ENCODE measurements around the gene CST7.

CST7 gene

GRCh38 chr20:24984961-24985640, 36.0 kb downstream of the CST7 start:
- DNase-seq (ENCODE audit: low read depth) = no peak
- TF ChIP-seq CTCF (IDR thresholded peaks at IDR 0.05; ENCODE audit: low read depth, low read length, missing control alignments) = no peak
- in situ Hi-C loops (cut with HindIII; ENCODE audit: low sequenced_read_pairs) = loop anchor here (10.0 to 25.0 kb wide), 2 partner anchors 177 to 1050 kb away; no protein-coding TSS in a partner anchor
- no peak overlapping the region for H3K4me3 ChIP-seq (ENCODE audit: low read depth, low read length)

- DNase-seq (ENCODE audit: low read depth) = no peak
- in situ Hi-C loops (cut with HindIII; ENCODE audit: low sequenced_read_pairs) = loop anchor here (10.0 to 25.0 kb wide), 2 partner anchors 176 to 1051 kb away; no protein-coding TSS in a partner anchor
- TF ChIP-seq CTCF (IDR thresholded peaks at IDR 0.05; ENCODE audit: low read depth, low read length, missing control alignments) = no peak
- H3K4me3 ChIP-seq (ENCODE audit: low read depth, low read length) = no peak overlapping the region
These were observed 36.7 kb downstream of the CST7 start for GRCh38 chr20:24985802-24986201.

- in situ Hi-C loops (cut with HindIII; ENCODE audit: low sequenced_read_pairs) = loop anchor here (10.0 to 25.0 kb wide), 2 partner anchors 176 to 1052 kb away; no protein-coding TSS in a partner anchor
- H3K4me3 ChIP-seq (ENCODE audit: low read depth, low read length) = no peak overlapping the region
- no peak for TF ChIP-seq CTCF (IDR thresholded peaks at IDR 0.05; ENCODE audit: low read depth, low read length, missing control alignments)
- no peak for DNase-seq (ENCODE audit: low read depth)
These were observed 37.5 kb downstream of the CST7 start for GRCh38 chr20:24986436-24987015.

- no peak overlapping the region for H3K4me3 ChIP-seq (ENCODE audit: low read depth, low read length)
- DNase-seq (ENCODE audit: low read depth) = no peak
These were observed 38.2 kb downstream of the CST7 start for GRCh38 chr20:24987244-24987643.

GRCh38 chr20:24987873-24988835, 39.1 kb downstream of the CST7 start:
- DNase-seq (ENCODE audit: low read depth) = no peak
- in situ Hi-C loops (cut with HindIII; ENCODE audit: low sequenced_read_pairs) = loop anchor here (10.0 to 25.0 kb wide), 2 partner anchors 174 to 1053 kb away; no protein-coding TSS in a partner anchor
- TF ChIP-seq CTCF (IDR thresholded peaks at IDR 0.05; ENCODE audit: low read depth, low read length, missing control alignments) = no peak
- H3K4me3 ChIP-seq (ENCODE audit: low read depth, low read length) = no peak overlapping the region

More at GRCh38 chr20:24987244-24987643, 38.2 kb downstream of the CST7 start:
- TF ChIP-seq CTCF (IDR thresholded peaks at IDR 0.05; ENCODE audit: low read depth, low read length, missing control alignments) = no peak
- in situ Hi-C loops (cut with HindIII; ENCODE audit: low sequenced_read_pairs) = loop anchor here (10.0 to 25.0 kb wide), 2 partner anchors 175 to 1052 kb away; no protein-coding TSS in a partner anchor

- no peak for TF ChIP-seq CTCF (IDR thresholded peaks at IDR 0.05; ENCODE audit: low read depth, low read length, missing control alignments)
- H3K4me3 ChIP-seq (ENCODE audit: low read depth, low read length) = no peak overlapping the region
- DNase-seq (ENCODE audit: low read depth) = no peak
- in situ Hi-C loops (cut with HindIII; ENCODE audit: low sequenced_read_pairs) = loop anchor here (10.0 to 25.0 kb wide), 2 partner anchors 173 to 1054 kb away; no protein-coding TSS in a partner anchor
These were observed 40.1 kb downstream of the CST7 start for GRCh38 chr20:24989162-24989561.

All from astrocyte of the cerebellum (primary cell).